Measurements from ENCODE around the gene CST8. TPM values are rescaled to one million over a fixed set of nuclear protein-coding genes. Genes with fewer than 3 reads are reported as not detected.

CST8 gene
- total and polyA plus RNA-seq, 8 donors: not detected

GRCh38 chr20:23542801-23543200, 51.9 kb downstream of the CST8 start:
- no peak for TF ChIP-seq CTCF (IDR thresholded peaks at IDR 0.05)
- ATAC-seq (no peak), FAIRE-seq (no peak), DNase-seq (no peak)
- H3K27me3 ChIP-seq: no peaks in the 10 kb centered on the region
- H3K4me1 ChIP-seq: no peaks in the 10 kb centered on the region
- no peak overlapping the region for H3K27ac ChIP-seq
- no peaks in the 10 kb centered on the region for H3K36me3 ChIP-seq
- WGBS, 2 donors: 37 to 47% methylated on average over 5 of the region's 5 CpGs
- no peak overlapping the region for H3K4me3 ChIP-seq
- H3K9me3 ChIP-seq: no peaks in the 10 kb centered on the region
- intact Hi-C loops (cut with DNase I): no loop called here

GRCh38 chr20:23544133-23544532, 53.2 kb downstream of the CST8 start:
- no peaks in the 10 kb centered on the region for H3K4me1 ChIP-seq
- H3K4me3 ChIP-seq: no peak overlapping the region
- no peak for FAIRE-seq
- no peak overlapping the region for H3K27ac ChIP-seq
- DNase-seq: no peak
- intact Hi-C loops (cut with DNase I): no loop called here
- TF ChIP-seq CTCF (IDR thresholded peaks at IDR 0.05): no peak
- 74 to 87% methylated on average over 6 of the region's 6 CpGs for WGBS, 2 donors
- H3K27me3 ChIP-seq: no peaks in the 10 kb centered on the region
- no peaks in the 10 kb centered on the region for H3K36me3 ChIP-seq
- H3K9me3 ChIP-seq: no peaks in the 10 kb centered on the region
- ATAC-seq: no peak

Other genes starting within 250 kb of the CST8 start
- gene NXT1, start 140.3 kb upstream of the CST8 start, total RNA-seq: 1 to 10 TPM; 4.2 to 9.6 (median 7.2) TPM
- 1 to 10 TPM; 7.8 to 8.8 TPM for gene NXT1, start 140.3 kb upstream of the CST8 start, polyA plus RNA-seq
- 1 to 10 TPM; 3.5 to 7.9 (median 4.2) TPM for gene GZF1, start 128.9 kb upstream of the CST8 start, total RNA-seq
- 1 to 10 TPM; 4.3 to 4.5 TPM for gene GZF1, start 128.9 kb upstream of the CST8 start, polyA plus RNA-seq
- 1 to 10 TPM; 2.3 to 6.3 (median 3.9) TPM for gene NAPB, start 69.6 kb upstream of the CST8 start, total RNA-seq
- 10 to 100 TPM in 1 of 2 donors, 1 to 10 TPM in 1; 4.2 to 11.7 TPM for gene NAPB, start 69.6 kb upstream of the CST8 start, polyA plus RNA-seq
- not detected for gene CSTL1, start 51.4 kb upstream of the CST8 start, total RNA-seq
- not detected for gene CSTL1, start 51.4 kb upstream of the CST8 start, polyA plus RNA-seq
- gene CST11, start 38.2 kb upstream of the CST8 start, total RNA-seq: not detected
- gene CST11, start 38.2 kb upstream of the CST8 start, polyA plus RNA-seq: not detected
- not detected for gene CST9L, start 77.4 kb downstream of the CST8 start, total RNA-seq
- gene CST9L, start 77.4 kb downstream of the CST8 start, polyA plus RNA-seq: not detected
- gene CST9, start 114.8 kb downstream of the CST8 start, total RNA-seq: not detected
- not detected for gene CST9, start 114.8 kb downstream of the CST8 start, polyA plus RNA-seq
- gene CST3, start 146.8 kb downstream of the CST8 start, total RNA-seq: 100 to 1,000 TPM; 232 to 445 (median 264) TPM
- 100 to 1,000 TPM; 201 to 319 TPM for gene CST3, start 146.8 kb downstream of the CST8 start, polyA plus RNA-seq
- not detected for gene CST4, start 197.9 kb downstream of the CST8 start, total RNA-seq
- gene CST4, start 197.9 kb downstream of the CST8 start, polyA plus RNA-seq: not detected